AG09309 (cell line): ENCODE measurements around the gene TMEM107.

Source experiments
- DNase-seq: peaks from one replicate; pipeline ENCODE4 v3.0.0-alpha.2; 2010; ENCODE audit warnings: low read depth
- H3K4me3 ChIP-seq: 2 replicates; pipeline ENCODE4 v1.5.1; 2011; ENCODE audit warnings: mild to moderate bottlenecking, low read depth, low read length, moderate library complexity; ENCODE audit not compliant: control insufficient read depth
- CTCF ChIP-seq: IDR thresholded peaks from 2 replicates; pipeline ENCODE4 v1.5.1; 2011; ENCODE audit warnings: mild to moderate bottlenecking, low read depth, low read length, inconsistent platforms; ENCODE audit not compliant: insufficient read depth, control insufficient read depth; ENCODE audit errors: missing control alignments

The TMEM107 gene

DNA sequence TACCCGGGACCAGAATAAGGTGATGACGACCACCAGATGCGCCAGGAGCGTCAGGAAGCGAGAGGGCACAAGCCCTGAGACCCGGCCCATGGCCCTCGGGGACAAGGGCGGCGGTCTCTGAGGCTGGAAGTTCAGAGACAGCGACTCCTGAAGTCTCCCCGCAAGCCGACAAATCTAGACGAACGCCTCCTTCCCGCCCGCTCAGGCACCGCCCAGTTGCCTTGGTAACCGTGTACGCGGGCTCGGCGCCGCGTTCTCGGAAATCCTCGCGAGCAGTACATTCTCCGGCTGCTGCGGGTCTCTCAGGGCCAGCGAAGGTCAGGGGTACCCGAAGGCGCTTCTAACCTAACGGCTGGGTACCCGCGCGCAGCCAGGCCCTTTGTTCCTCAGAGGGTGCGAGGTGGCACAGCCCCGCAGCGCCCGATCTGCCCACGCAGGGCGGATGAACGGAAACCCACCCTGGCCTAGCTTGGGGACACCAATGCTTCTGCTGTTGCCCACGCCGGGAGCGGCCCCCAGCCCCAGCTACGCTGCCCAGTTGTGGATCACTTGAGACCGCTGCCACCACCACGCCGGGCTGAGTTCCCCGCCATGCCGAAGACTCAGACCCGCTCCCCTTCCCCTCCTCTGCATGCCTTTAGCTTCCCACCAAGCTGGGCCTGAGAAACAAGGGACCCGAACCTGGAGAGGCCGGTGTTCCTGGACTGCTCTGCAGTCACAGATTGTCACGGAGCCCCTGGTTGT is at the start of gene TMEM107:
TSS of gene TMEM107 (minus strand) at position 184 of the 744 bp plus-strand sequence. CDS start at position 90, 94 bp downstream.
- no peak for TF ChIP-seq CTCF
- DNase-seq = no peak
- peak within 1 kb of the TSS; percentile 70 for H3K4me3 ChIP-seq

DNA sequence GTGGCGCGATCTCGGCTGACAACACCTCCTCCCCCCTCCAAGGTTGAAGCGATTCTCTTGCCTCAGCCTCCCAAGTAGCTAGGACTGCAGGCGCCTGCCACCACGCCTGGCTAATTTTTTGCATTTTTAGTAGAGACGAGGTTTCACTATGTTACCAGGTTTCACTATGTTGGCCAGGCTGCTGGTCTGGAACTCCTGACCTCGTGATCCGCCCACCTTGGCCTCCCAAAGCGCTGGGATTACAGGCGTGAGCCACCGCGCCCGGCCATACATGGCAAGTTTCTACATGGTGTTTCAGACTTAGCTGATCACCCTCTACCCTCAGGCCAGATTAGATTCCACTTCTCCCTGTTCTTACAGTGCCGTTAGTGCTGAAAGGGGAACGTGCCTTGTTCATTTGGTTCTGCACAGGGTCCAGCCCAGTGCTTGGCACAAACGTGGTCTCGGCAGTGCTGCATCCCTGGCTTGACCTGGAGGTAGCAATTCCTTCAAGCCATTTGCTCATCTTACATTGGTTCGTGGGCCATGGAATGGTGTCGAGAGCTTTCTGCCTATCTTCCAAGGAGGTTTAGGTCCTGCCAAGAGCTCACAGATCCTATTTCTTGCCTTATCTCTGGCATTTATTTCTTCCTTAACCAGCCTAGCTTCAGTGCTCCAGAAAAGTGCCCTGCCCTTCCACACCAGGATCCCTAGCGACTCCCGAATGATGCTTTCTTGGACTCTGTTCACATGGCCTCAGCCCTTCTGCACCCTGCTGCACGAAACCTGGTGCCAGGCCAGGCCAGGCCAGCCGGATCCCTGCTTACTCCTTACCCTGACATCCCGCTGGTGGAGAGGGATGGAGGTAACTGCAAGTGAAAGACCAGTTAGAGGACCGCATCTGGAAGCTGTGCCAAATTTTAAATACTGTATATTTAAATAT is 49.0 kb upstream of the TMEM107 start:
- no peak overlapping the region for H3K4me3 ChIP-seq
- TF ChIP-seq CTCF = no peak
- no peak for DNase-seq

DNA sequence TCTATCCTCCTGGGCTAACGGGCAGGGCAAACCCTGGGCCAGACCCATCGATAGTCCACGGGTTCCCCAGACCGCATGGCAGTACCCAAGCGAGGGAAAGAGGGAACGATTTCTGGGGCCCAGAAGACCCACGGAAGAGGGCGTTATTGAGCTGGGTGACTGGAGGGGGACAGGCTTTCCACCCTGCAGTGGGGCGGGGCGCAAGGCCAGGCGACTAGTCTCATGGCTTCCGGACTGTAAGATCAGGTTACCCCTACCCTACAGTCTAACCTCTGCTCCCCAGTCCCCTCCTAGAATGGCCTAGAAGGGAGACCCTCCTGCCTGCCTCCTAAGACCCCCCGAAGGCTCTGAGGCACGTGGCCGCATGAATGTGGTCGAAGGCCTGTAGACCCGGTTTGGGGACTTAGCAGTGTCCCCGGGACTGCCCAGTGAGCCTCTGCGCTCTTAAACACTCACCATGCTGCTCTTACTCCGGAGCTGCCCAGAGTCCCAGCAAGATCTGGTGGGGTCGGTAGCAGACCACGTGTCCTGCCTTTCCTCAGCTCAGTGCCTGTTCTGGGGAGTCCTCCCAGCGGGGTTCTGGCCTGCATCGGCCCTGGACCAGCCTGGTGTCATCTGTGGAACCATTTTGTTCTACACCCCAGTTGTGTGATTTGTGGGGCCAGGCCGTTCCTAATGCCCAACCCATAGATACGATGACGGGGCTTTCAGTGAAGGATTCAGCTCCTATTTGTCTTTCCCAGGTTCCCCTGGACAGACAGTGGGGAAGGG is 47.4 kb upstream of the TMEM107 start:
- peak; percentile 19 for TF ChIP-seq CTCF
- no peak for DNase-seq
- H3K4me3 ChIP-seq = peak overlapping the region; percentile 72

DNA sequence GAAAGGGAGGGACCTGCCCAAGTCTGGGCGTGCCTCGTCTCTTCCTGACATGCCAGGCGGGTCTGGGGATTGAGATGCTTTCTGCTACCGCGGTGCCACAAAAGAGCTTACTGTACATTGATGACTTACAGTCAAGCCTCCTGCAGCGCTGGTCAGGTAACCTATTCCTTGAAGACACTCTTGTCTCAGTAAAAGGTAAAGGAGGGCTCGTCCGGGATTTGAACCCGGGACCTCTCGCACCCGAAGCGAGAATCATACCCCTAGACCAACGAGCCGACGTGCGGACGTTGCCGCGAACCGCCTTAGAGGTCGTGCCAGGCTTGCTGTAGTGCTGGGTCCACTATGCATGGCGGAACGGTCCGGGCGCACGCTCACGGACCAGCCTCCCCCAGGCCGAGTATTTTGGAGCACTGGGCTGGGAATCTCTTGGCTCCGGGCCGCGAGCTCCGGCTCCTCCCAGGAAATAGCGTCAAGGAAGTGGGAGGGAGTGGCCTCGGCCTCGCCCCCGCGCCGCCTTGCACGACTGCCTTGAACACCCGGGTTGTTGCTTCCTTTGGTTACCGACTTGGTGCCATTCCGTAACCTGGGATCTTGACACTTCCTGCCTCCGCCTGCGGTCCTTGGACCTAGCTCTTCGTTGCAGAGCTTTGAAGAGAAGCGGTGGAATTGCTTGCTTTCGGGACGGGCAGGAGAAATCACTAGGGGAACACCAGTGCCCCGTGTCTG is 46.6 kb upstream of the TMEM107 start:
- peak; percentile 77 for DNase-seq
- TF ChIP-seq CTCF = no peak
- H3K4me3 ChIP-seq = peak overlapping the region; percentile 72

DNA sequence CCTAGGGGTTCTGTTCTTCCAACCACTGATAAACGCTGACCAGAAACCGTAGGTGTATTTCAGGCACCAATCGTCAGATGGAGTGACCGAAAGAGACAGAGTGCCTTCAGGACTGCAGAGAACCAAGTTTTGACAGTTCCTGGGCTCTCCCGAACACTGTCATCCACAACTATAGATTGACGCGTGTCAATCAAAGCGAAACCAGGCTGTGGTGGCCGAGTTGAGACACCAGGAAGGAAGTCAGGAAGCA is 46.1 kb upstream of the TMEM107 start:
- DNase-seq = no peak
- peak overlapping the region; percentile 72 for H3K4me3 ChIP-seq
- no peak for TF ChIP-seq CTCF
